DMS53 treated with DMSO at 0.1 percent for 48 hours (cell line): Measurements from ENCODE around the gene MLLT10.
A peak's percentile ranks its signal among the peaks of the same experiment; 100 is the strongest.
"Not testable (repeated sequence)": the region's sequence is repeated elsewhere in the genome, so short reads cannot be mapped to it uniquely, and the experiment has no call there.

Experiments used
- DNase-seq: peaks from one replicate; lab custom pipeline; 2025; ENCODE audit not compliant: unreplicated experiment; lab: John Stamatoyannopoulos, UW

Gene MLLT10

GRCh38 chr10:21628645-21629044 lies 94.6 kb downstream of the MLLT10 start:
- not testable (repeated sequence) for DNase-seq

- DNase-seq = no peak
These were observed 100.8 kb downstream of the MLLT10 start for GRCh38 chr10:21634599-21635365.

- DNase-seq = no peak
These were observed 103.8 kb downstream of the MLLT10 start for GRCh38 chr10:21637795-21638194.

GRCh38 chr10:21638681-21639080 lies 104.6 kb downstream of the MLLT10 start:
- no peak for DNase-seq

GRCh38 chr10:21648040-21648439 lies 114.0 kb downstream of the MLLT10 start:
- no peak for DNase-seq

GRCh38 chr10:21649454-21649872 lies 115.4 kb downstream of the MLLT10 start:
- DNase-seq = no peak

GRCh38 chr10:21650353-21650752 lies 116.3 kb downstream of the MLLT10 start:
- DNase-seq = no peak

- DNase-seq = no peak
These were observed 121.2 kb downstream of the MLLT10 start for GRCh38 chr10:21655236-21655635.

- no peak for DNase-seq
These were observed 121.7 kb downstream of the MLLT10 start for GRCh38 chr10:21655687-21656086.

GRCh38 chr10:21661087-21661486 lies 127.1 kb downstream of the MLLT10 start:
- DNase-seq = no peak

GRCh38 chr10:21661935-21662334 lies 127.9 kb downstream of the MLLT10 start:
- DNase-seq = no peak

- no peak for DNase-seq
These were observed 128.6 kb downstream of the MLLT10 start for GRCh38 chr10:21662635-21663034.

- DNase-seq = no peak
These were observed 134.8 kb downstream of the MLLT10 start for GRCh38 chr10:21668831-21669230.

- no peak for DNase-seq
These were observed 136.4 kb downstream of the MLLT10 start for GRCh38 chr10:21670391-21670790.

GRCh38 chr10:21673668-21674067 lies 139.6 kb downstream of the MLLT10 start:
- DNase-seq = no peak

GRCh38 chr10:21675157-21675796 lies 141.2 kb downstream of the MLLT10 start:
- peak; percentile 24 for DNase-seq

GRCh38 chr10:21677551-21677950 lies 143.5 kb downstream of the MLLT10 start:
- DNase-seq = no peak

GRCh38 chr10:21681156-21681555 lies 147.1 kb downstream of the MLLT10 start:
- DNase-seq = no peak

- no peak for DNase-seq
These were observed 153.4 kb downstream of the MLLT10 start for GRCh38 chr10:21687266-21688008.

GRCh38 chr10:21688009-21688332 lies 153.9 kb downstream of the MLLT10 start:
- DNase-seq = no peak

- DNase-seq = no peak
These were observed 154.8 kb downstream of the MLLT10 start for GRCh38 chr10:21688870-21689269.

- no peak for DNase-seq
These were observed 155.8 kb downstream of the MLLT10 start for GRCh38 chr10:21689881-21690280.
